GM18907 (cell line): ENCODE data around the gene DNAH2.
"Not testable (repeated sequence)": the region's sequence is repeated elsewhere in the genome, so short reads cannot be mapped to it uniquely, and the experiment has no call there.

Source experiments
- ATAC-seq: cut with Tn5 transposase; IDR thresholded peaks from one replicate; pipeline ENCODE4 v1.9.1; 2021; ENCODE audit warnings: mild to moderate bottlenecking, moderate library complexity; ENCODE audit not compliant: unreplicated experiment

Gene DNAH2

GRCh38 chr17:7769854-7770253 lies 52.3 kb downstream of the DNAH2 start:
- no peak for ATAC-seq

- no peak for ATAC-seq
These were observed 56.5 kb downstream of the DNAH2 start for GRCh38 chr17:7774055-7774521.

GRCh38 chr17:7775051-7775450 lies 57.5 kb downstream of the DNAH2 start:
- no peak for ATAC-seq

- ATAC-seq, result no peak
These were observed 59.5 kb downstream of the DNAH2 start for GRCh38 chr17:7777017-7777416.

- ATAC-seq, result no peak
These were observed 63.2 kb downstream of the DNAH2 start for GRCh38 chr17:7780736-7781135.

- ATAC-seq, result peak; percentile 68
These were observed 63.9 kb downstream of the DNAH2 start for GRCh38 chr17:7781429-7781828.

GRCh38 chr17:7782240-7782639 lies 64.7 kb downstream of the DNAH2 start:
- ATAC-seq, result no peak

GRCh38 chr17:7786866-7787265 lies 69.3 kb downstream of the DNAH2 start:
- ATAC-seq, result no peak

- no peak for ATAC-seq
These were observed 71.6 kb downstream of the DNAH2 start for GRCh38 chr17:7789131-7789530.

GRCh38 chr17:7790150-7790549 lies 72.6 kb downstream of the DNAH2 start:
- ATAC-seq, result no peak

GRCh38 chr17:7792611-7793010 lies 75.1 kb downstream of the DNAH2 start:
- ATAC-seq, result no peak

GRCh38 chr17:7794075-7794663 lies 76.6 kb downstream of the DNAH2 start:
- no peak for ATAC-seq

GRCh38 chr17:7797976-7798375 lies 80.4 kb downstream of the DNAH2 start:
- no peak for ATAC-seq

- ATAC-seq, result no peak
These were observed 81.3 kb downstream of the DNAH2 start for GRCh38 chr17:7798839-7799238.

GRCh38 chr17:7803981-7804380 lies 86.4 kb downstream of the DNAH2 start:
- no peak for ATAC-seq

- ATAC-seq, result no peak
These were observed 89.0 kb downstream of the DNAH2 start for GRCh38 chr17:7806587-7806986.

- no peak for ATAC-seq
These were observed 89.7 kb downstream of the DNAH2 start for GRCh38 chr17:7807206-7807605.

- no peak for ATAC-seq
These were observed 91.7 kb downstream of the DNAH2 start for GRCh38 chr17:7809086-7809790.

- not testable (repeated sequence) for ATAC-seq
These were observed 92.3 kb downstream of the DNAH2 start for GRCh38 chr17:7809791-7810343.

GRCh38 chr17:7811251-7811650 lies 93.7 kb downstream of the DNAH2 start:
- ATAC-seq, result no peak

- ATAC-seq, result no peak
These were observed 97.4 kb downstream of the DNAH2 start for GRCh38 chr17:7814969-7815368.

- ATAC-seq, result no peak
These were observed 99.5 kb downstream of the DNAH2 start for GRCh38 chr17:7816926-7817642.
